T-helper 1 cell (primary cell): ENCODE results near the gene PAK5.

Source experiments
- DNase-seq, 5 donors: peaks; one replicate each; pipeline ENCODE4 v3.0.0-alpha.2; 2012 to 2020

Gene PAK5

GRCh38 chr20:9516234-9516871, 322.5 kb downstream of the PAK5 start:
- no peak for DNase-seq

- no peak for DNase-seq
Observed at GRCh38 chr20:9515741-9516233, 323.1 kb downstream of the PAK5 start.

- DNase-seq, result no peak
Observed at GRCh38 chr20:9515214-9515585, 323.7 kb downstream of the PAK5 start.

- no peak for DNase-seq
Observed at GRCh38 chr20:9514461-9515213, 324.2 kb downstream of the PAK5 start, which contains the start of gene LAMP5. LAMP5 (plus strand) TSS chr20:9514590; CDS start chr20:9514853, 263 bp downstream.

GRCh38 chr20:9514072-9514460, 324.8 kb downstream of the PAK5 start:
- DNase-seq, result no peak

GRCh38 chr20:9510911-9511310, 328.0 kb downstream of the PAK5 start:
- DNase-seq, result no peak

GRCh38 chr20:9509246-9509645, 329.6 kb downstream of the PAK5 start:
- no peak for DNase-seq

- DNase-seq, result no peak
Observed at GRCh38 chr20:9508696-9509178, 330.1 kb downstream of the PAK5 start.

- DNase-seq, result no peak
Observed at GRCh38 chr20:9508240-9508661, 330.6 kb downstream of the PAK5 start.

GRCh38 chr20:9507544-9508239, 331.2 kb downstream of the PAK5 start:
- DNase-seq, result no peak

- DNase-seq, result no peak
Observed at GRCh38 chr20:9506964-9507369, 331.9 kb downstream of the PAK5 start.

- no peak for DNase-seq
Observed at GRCh38 chr20:9506280-9506821, 332.5 kb downstream of the PAK5 start.

- no peak for DNase-seq
Observed at GRCh38 chr20:9503526-9504245, 335.2 kb downstream of the PAK5 start.

GRCh38 chr20:9501473-9501872, 337.4 kb downstream of the PAK5 start:
- no peak for DNase-seq

GRCh38 chr20:9500121-9500520, 338.8 kb downstream of the PAK5 start:
- no peak for DNase-seq

- DNase-seq, result no peak
Observed at GRCh38 chr20:9499126-9499899, 339.6 kb downstream of the PAK5 start.

GRCh38 chr20:9498322-9498721, 340.6 kb downstream of the PAK5 start:
- no peak for DNase-seq

- DNase-seq, result no peak
Observed at GRCh38 chr20:9496155-9496554, 342.7 kb downstream of the PAK5 start.

GRCh38 chr20:9495701-9496100, 343.2 kb downstream of the PAK5 start:
- no peak for DNase-seq

- DNase-seq, result no peak
Observed at GRCh38 chr20:9493803-9494202, 345.1 kb downstream of the PAK5 start.

GRCh38 chr20:9492067-9492466, 346.8 kb downstream of the PAK5 start:
- DNase-seq, result no peak

- no peak for DNase-seq
Observed at GRCh38 chr20:9491324-9491723, 347.6 kb downstream of the PAK5 start.
